HCT116 (cell line): ENCODE data around the gene DDX3X. TPM values are rescaled to one million over a fixed set of nuclear protein-coding genes. Genes with fewer than 3 reads are reported as not detected.
A peak's percentile ranks its signal among the peaks of the same experiment; 100 is the strongest.
"Not testable (repeated sequence)": the region's sequence is repeated elsewhere in the genome, so short reads cannot be mapped to it uniquely, and the experiment has no call there.

Experiments
- ATAC-seq: fragments of 200-7000 bp; cut with Tn5 transposase; 2 replicates; pipeline ENCODE4 v1.9.1; 2020; ENCODE audit warnings: mild to moderate bottlenecking, moderate library complexity
- Bru-seq: library from RNA; stranded (reverse); fragments of 400-500 nt; gene quantifications from one replicate; lab custom pipeline; 2021; lab: Mats Ljungman, UMichigan
- BruChase-seq, 2 experiments: library from RNA; stranded (reverse); fragments of 400-500 nt; gene quantifications; one replicate each; lab custom pipeline; 2021; lab: Mats Ljungman, UMichigan
- BruUV-seq: library from RNA; stranded (reverse); fragments of 400-500 nt; replicated peaks from 2 replicates; lab custom pipeline; 2021; lab: Mats Ljungman, UMichigan
- CTCF ChIA-PET: fragments of 300-600 bp; sonication (Branson Sonifier 250); formaldehyde crosslinking; loops from one replicate; lab custom pipeline; 2021; ENCODE audit warnings: antibody characterized with exemption; lab: Charles Lee
- POLR2A ChIA-PET: fragments of 300-600, 350-600 bp; sonication (Branson Sonifier 250); formaldehyde crosslinking; loops from one replicate; lab custom pipeline; 2021; ENCODE audit warnings: antibody characterized with exemption; lab: Charles Lee
- RAD21 ChIA-PET, 2 experiments: fragments of 300-600 bp; sonication (Branson Sonifier 250); formaldehyde crosslinking; loops; one replicate each; lab custom pipeline; 2023; ENCODE audit warnings: low total read pairs in 2 of 2; ENCODE audit not compliant: uncharacterized antibody in 2 of 2, unreplicated experiment in 2 of 2, low non-redundant PET in 1 of 2; lab: Charles Lee
- DNase-seq: peaks from one replicate; pipeline ENCODE4 v3.0.0-alpha.2; 2010; ENCODE audit warnings: low read depth, low spot score
- H2AFZ ChIP-seq: fragments of 200-600 bp; shearing (Covaris generic), sonication (generic); 2 replicates; pipeline ENCODE4 v1.6.1; 2017; ENCODE audit warnings: low read depth, mixed run types, mixed read lengths, antibody characterized with exemption, low read length; ENCODE audit not compliant: poor library complexity, severe bottlenecking
- H3K27ac ChIP-seq: 2 replicates; pipeline ENCODE4 v1.5.1; 2012; ENCODE audit warnings: low read depth, low read length
- H3K27me3 ChIP-seq: fragments of 200-600 bp; sonication (generic); 2 replicates; pipeline ENCODE4 v1.6.1; 2016; ENCODE audit warnings: mixed run types, low read length, mixed read lengths; ENCODE audit not compliant: insufficient read depth
- H3K36me3 ChIP-seq, 2 experiments: fragments of 200-500 bp in 1 of 2; fragments of 200-600 bp in 1 of 2; sonication (Bioruptor generic) in 1 of 2; sonication (generic) in 1 of 2; 2 replicates each; pipeline versions ENCODE4 v1.5.1 to v1.6.1; 2014 to 2016; ENCODE audit warnings: low read length in 2 of 2, inconsistent platforms in 1 of 2, mixed read lengths in 1 of 2, mixed run types in 1 of 2; ENCODE audit not compliant: insufficient read depth in 2 of 2, control insufficient read depth in 1 of 2
- H3K4me1 ChIP-seq, 2 experiments: fragments of 200-600 bp in 1 of 2; sonication (generic) in 1 of 2; 2 replicates each; pipeline versions ENCODE4 v1.5.1 to v1.6.1; 2012 to 2017; ENCODE audit warnings: low read length in 2 of 2, inconsistent platforms in 1 of 2, mild to moderate bottlenecking in 1 of 2, mixed read lengths in 1 of 2, mixed run types in 1 of 2, moderate library complexity in 1 of 2; ENCODE audit not compliant: insufficient read depth in 2 of 2, control insufficient read depth in 1 of 2
- H3K4me2 ChIP-seq: fragments of 200-600 bp; sonication (generic); 2 replicates; pipeline ENCODE4 v1.6.1; 2017; ENCODE audit warnings: mixed run types, low read length, mixed read lengths
- H3K4me3 ChIP-seq, 2 experiments: fragments of 200-600 bp in 1 of 2; sonication (generic) in 1 of 2; replicated peaks in 1 of 2; 2 replicates each; pipeline ENCODE4 v1.5.1; 2011 to 2016; ENCODE audit warnings: low read length in 2 of 2, control low read depth in 1 of 2, low read depth in 1 of 2, mild to moderate bottlenecking in 1 of 2, mixed read lengths in 1 of 2, mixed run types in 1 of 2
- H3K79me2 ChIP-seq: fragments of 200-600 bp; sonication (generic); 2 replicates; pipeline ENCODE4 v1.6.1; 2017; ENCODE audit warnings: mild to moderate bottlenecking, mixed run types, low read length, moderate library complexity, mixed read lengths; ENCODE audit not compliant: insufficient read depth
- H3K9ac ChIP-seq: fragments of 200-600 bp; sonication (generic); 2 replicates; pipeline ENCODE4 v1.6.1; 2016; ENCODE audit warnings: low read length, mixed read lengths
- H3K9me2 ChIP-seq: fragments of 200-600 bp; sonication (generic), shearing (Covaris generic); 2 replicates; pipeline ENCODE4 v1.6.1; 2017; ENCODE audit warnings: mixed run types, mild to moderate bottlenecking, moderate library complexity; ENCODE audit not compliant: insufficient read depth
- H3K9me3 ChIP-seq, 2 experiments: fragments of 200-500 bp in 1 of 2; fragments of 200-600 bp in 1 of 2; sonication (Bioruptor generic) in 1 of 2; sonication (generic) in 1 of 2; 2 replicates each; pipeline ENCODE4 v1.6.1; 2014 to 2017; ENCODE audit warnings: low read length in 2 of 2, mixed read lengths in 2 of 2, inconsistent platforms in 1 of 2, low read depth in 1 of 2, mild to moderate bottlenecking in 1 of 2, mixed run types in 1 of 2, moderate library complexity in 1 of 2; ENCODE audit not compliant: control insufficient read depth in 1 of 2, insufficient read depth in 1 of 2
- H4K20me1 ChIP-seq: fragments of 200-600 bp; sonication (generic), shearing (Covaris generic); 2 replicates; pipeline ENCODE4 v1.6.1; 2017; ENCODE audit warnings: mixed run types, mild to moderate bottlenecking, moderate library complexity; ENCODE audit not compliant: insufficient read depth
- CEBPB ChIP-seq: IDR thresholded peaks from 2 replicates; pipeline ENCODE4 v1.6.1; 2012; ENCODE audit warnings: low read depth
- FOSL1 ChIP-seq: IDR thresholded peaks from 2 replicates; pipeline ENCODE4 v1.6.1; 2012; ENCODE audit warnings: low read depth
- POLR2A ChIP-seq: IDR thresholded peaks from 2 replicates; pipeline ENCODE4 v1.7.0; 2011; ENCODE audit warnings: borderline replicate concordance; ENCODE audit not compliant: insufficient read depth, insufficient read length; ENCODE audit errors: extremely low read depth
- POLR2AphosphoS5 ChIP-seq: IDR thresholded peaks from 2 replicates; pipeline ENCODE4 v1.6.1; 2011; ENCODE audit warnings: mild to moderate bottlenecking, low read depth, low read length, moderate library complexity
- TCF7L2 ChIP-seq: IDR thresholded peaks from 2 replicates; pipeline ENCODE4 v1.7.0; 2011; ENCODE audit warnings: borderline replicate concordance, inconsistent platforms; ENCODE audit not compliant: insufficient read depth, insufficient read length; ENCODE audit errors: extremely low read depth
- ZBTB33 ChIP-seq: IDR thresholded peaks from 2 replicates; pipeline ENCODE4 v1.6.1; 2011; ENCODE audit warnings: mild to moderate bottlenecking, low read length, moderate library complexity; ENCODE audit not compliant: insufficient replicate concordance; ENCODE audit errors: extremely low read depth
- intact Hi-C: fragments of 100-400 bp; cut with micrococcal nuclease; formaldehyde crosslinking; loops from 2 replicates; pipeline ENCODE4 v1.10.0; 2022
- long read RNA-seq: library from polyadenylated mRNA; unstranded; transcript quantifications from one replicate; pipeline ENCODE4 v2.0.0, GENCODE V29; 2021; ENCODE audit not compliant: unreplicated experiment
- polyA plus RNA-seq: library from polyadenylated mRNA; unstranded; fragments of >200 nt; gene quantifications from 2 replicates; pipeline ENCODE4 v1.2.1, GENCODE V29; 2012; ENCODE audit warnings: missing spikeins
- total RNA-seq: library from RNA; stranded (reverse); gene quantifications from one replicate; pipeline ENCODE4 v1.2.1, GENCODE V29; 2021; ENCODE audit not compliant: unreplicated experiment

DDX3X gene
- 253 TPM for total RNA-seq
- polyA plus RNA-seq, result 114 and 120 TPM in 2 replicates
- percentile 98 among the genes with signal in this experiment for Bru-seq, nascent RNA
- BruChase-seq, experiment 1, labeled RNA remaining after a 6-hour chase, result percentile 99 among the genes with signal in this experiment
- BruChase-seq, experiment 2, labeled RNA remaining after a 2-hour chase, result percentile 99 among the genes with signal in this experiment
- long read RNA-seq, full-length matches to known transcripts, result 98 of 136 reads
- long read RNA-seq, partial matches to known transcripts, result 33 of 136 reads
- long read RNA-seq, other reads (novel, unspliced or antisense), result 5 of 136 reads

- BruUV-seq, result no TSS peak
- intact Hi-C loops, result loop anchor here (5.0 kb wide), 1 partner anchor 48 kb away; no protein-coding TSS in a partner anchor
- Histone ChIP-seq H3K4me2 (peak within 1 kb of the TSS; percentile 89), H3K36me3 (peaks cover 6 to 25% of the 10 kb centered on the region in 2 experiments; a peak in 3 of 4 replicates), H2AFZ (no peak within 1 kb of the TSS), H3K4me3 (peak within 1 kb of the TSS; percentile 81 to 86), H3K9me3 (no peaks in the 10 kb centered on the region), H3K79me2 (peaks cover 52% of the 10 kb centered on the region), H3K4me1 (peaks cover 10 to 44% of the 10 kb centered on the region in 2 experiments; a peak in 3 of 4 replicates), H3K9ac (peak within 1 kb of the TSS; percentile 99), H3K9me2 (no peaks in the 10 kb centered on the region), H3K27ac (peak within 1 kb of the TSS; percentile 96), H4K20me1 (peaks cover 34% of the 10 kb centered on the region), H3K27me3 (no peaks in the 10 kb centered on the region)
- RAD21 ChIA-PET, result no interaction called here
- TF ChIP-seq FOSL1 (no peak), POLR2AphosphoS5 (peak; percentile 99), TCF7L2 (peak; percentile 15), CEBPB (no peak), POLR2A (peak; percentile 99), ZBTB33 (peak; percentile 74)
- DNase-seq (peak; percentile 81), ATAC-seq (peak; percentile 60)
- CTCF ChIA-PET, result no interaction called here
- POLR2A ChIA-PET, result interaction anchor here (0.7 to 1.4 kb wide), 8 partner anchors 20 to 337 kb away, joined by 3 to 8 read pairs (median 3); no protein-coding TSS in a partner anchor
Observed at GRCh38 chrX:41333744-41334362, at the start of gene DDX3X. TSS of gene DDX3X (plus strand) at chrX:41334162. CDS start at chrX:41334253, 91 bp downstream.

GRCh38 chrX:41285928-41286327 is 48.0 kb upstream of the DDX3X start:
- H3K79me2 ChIP-seq, H3K27ac ChIP-seq, H3K4me3 ChIP-seq, H2AFZ ChIP-seq, H3K4me2 ChIP-seq, H4K20me1 ChIP-seq, H3K27me3 ChIP-seq, intact Hi-C loops, H3K9me2 ChIP-seq, H3K9ac ChIP-seq, RAD21 ChIA-PET, ATAC-seq, H3K36me3 ChIP-seq, H3K4me1 ChIP-seq, DNase-seq, POLR2A ChIA-PET, H3K9me3 ChIP-seq, BruUV-seq, CTCF ChIA-PET: not testable (repeated sequence)
